PC-3 (cell line): Measurements from ENCODE around the gene MYH15. TPM values are rescaled to one million over a fixed set of nuclear protein-coding genes. Genes with fewer than 3 reads are reported as not detected.

Source experiments
- ATAC-seq: fragments of 200-7000 bp; cut with Tn5 transposase; 2 replicates; pipeline ENCODE4 v1.9.1; 2020; ENCODE audit warnings: mild to moderate bottlenecking, moderate library complexity
- BruUV-seq: library from RNA; stranded (reverse); fragments of 400-500 nt; replicated peaks from 2 replicates; lab custom pipeline; 2021; lab: Mats Ljungman, UMichigan
- CTCF ChIA-PET: fragments of 300-600 bp; sonication (Branson Sonifier 250); formaldehyde crosslinking; loops from one replicate; lab custom pipeline; 2022; ENCODE audit warnings: antibody characterized with exemption; lab: Charles Lee
- POLR2A ChIA-PET: fragments of 300-600 bp; sonication (Branson Sonifier 250); formaldehyde crosslinking; loops from one replicate; lab custom pipeline; 2022; ENCODE audit warnings: antibody characterized with exemption; ENCODE audit not compliant: unreplicated experiment; lab: Charles Lee
- DNase-seq: peaks from one replicate; pipeline ENCODE4 v3.0.0-alpha.2; 2015
- H2AFZ ChIP-seq: fragments of 300-600 bp; sonication (generic); 2 replicates; pipeline ENCODE4 v1.6.0; 2016; ENCODE audit warnings: antibody characterized with exemption, low read length
- H3F3A ChIP-seq: fragments of 300-600 bp; sonication (generic); one replicate; pipeline ENCODE4 v1.6.0; 2017; ENCODE audit warnings: antibody characterized with exemption, low read length, control low read depth, mild to moderate bottlenecking; ENCODE audit not compliant: unreplicated experiment
- H3K27ac ChIP-seq: fragments of 300-600 bp; sonication (generic); 2 replicates; pipeline ENCODE4 v1.5.1; 2016; ENCODE audit warnings: mild to moderate bottlenecking, low read length
- H3K27me3 ChIP-seq: fragments of 300-600 bp; sonication (generic); 2 replicates; pipeline ENCODE4 v1.6.1; 2016; ENCODE audit warnings: low read length, mixed read lengths
- H3K36me3 ChIP-seq: fragments of 300-600 bp; sonication (generic); 2 replicates; pipeline ENCODE4 v1.6.1; 2016; ENCODE audit warnings: low read depth, mixed run types, low read length, mixed read lengths
- H3K4me1 ChIP-seq: fragments of 300-600 bp; sonication (generic); 2 replicates; pipeline ENCODE4 v1.5.1; 2016; ENCODE audit warnings: low read length; ENCODE audit not compliant: insufficient read depth
- H3K4me2 ChIP-seq: fragments of 300-600 bp; sonication (generic); 2 replicates; pipeline ENCODE4 v1.6.0; 2016; ENCODE audit warnings: low read length
- H3K4me3 ChIP-seq: fragments of 300-600 bp; sonication (generic); 2 replicates; pipeline ENCODE4 v1.5.1; 2016; ENCODE audit warnings: mild to moderate bottlenecking, low read length, mixed read lengths
- H3K79me2 ChIP-seq: fragments of 300-600 bp; sonication (generic); 2 replicates; pipeline ENCODE4 v1.6.1; 2017; ENCODE audit warnings: low read length, mixed read lengths
- H3K9ac ChIP-seq: fragments of 300-600 bp; sonication (generic); 2 replicates; pipeline ENCODE4 v1.6.0; 2016; ENCODE audit warnings: mild to moderate bottlenecking, low read length
- H3K9me2 ChIP-seq: fragments of 300-600 bp; sonication (generic); replicated peaks from 2 replicates; pipeline ENCODE4 v1.6.1; 2016; ENCODE audit warnings: mixed run types, low read length, mixed read lengths
- H3K9me3 ChIP-seq: fragments of 300-600 bp; sonication (generic); 2 replicates; pipeline ENCODE4 v1.6.1; 2016; ENCODE audit warnings: low read length, mixed read lengths
- H4K20me1 ChIP-seq: fragments of 300-600 bp; sonication (generic); 2 replicates; pipeline ENCODE4 v1.6.1; 2016; ENCODE audit warnings: low read length, mixed read lengths
- CTCF ChIP-seq: fragments of 300-600 bp; sonication (generic); conservative IDR thresholded peaks from 2 replicates; pipeline ENCODE4 v1.5.1; 2017; ENCODE audit warnings: antibody characterized with exemption, low read depth, mild to moderate bottlenecking, low read length
- EZH2 ChIP-seq: fragments of 300-600 bp; sonication (generic); IDR thresholded peaks from one replicate; pipeline ENCODE4 v1.6.1; 2017; ENCODE audit warnings: antibody characterized with exemption, mild to moderate bottlenecking, low read length; ENCODE audit not compliant: unreplicated experiment
- EZH2phosphoT487 ChIP-seq: fragments of 300-600 bp; sonication (generic); IDR thresholded peaks from 2 replicates; pipeline ENCODE4 v1.6.1; 2018; ENCODE audit warnings: mild to moderate bottlenecking, antibody characterized with exemption, low read length, borderline replicate concordance
- intact Hi-C: fragments of 100-400 bp; cut with micrococcal nuclease; formaldehyde crosslinking; loops from 2 replicates; pipeline ENCODE4 v1.9.0; 2023
- total RNA-seq: library from RNA; depleted of rRNA; stranded (reverse); fragments of >200 nt; gene quantifications from 2 replicates; pipeline ENCODE4 v1.2.3, GENCODE V29; 2014

Gene MYH15
- total RNA-seq, 1 experiment from 2014 or later = 2.4 TPM

GRCh38 chr3:108473711-108474110, 36.7 kb downstream of the MYH15 start:
- no peaks in the 10 kb centered on the region for H3K27me3 ChIP-seq
- TF ChIP-seq EZH2 (no peak), EZH2phosphoT487 (no peak), CTCF (no peak)
- H3K4me2 ChIP-seq = 0 out of 2 replicates have a peak overlapping the region, but pooled peaks have one; percentile 9
- no peaks in the 10 kb centered on the region for H3K79me2 ChIP-seq
- H3K36me3 ChIP-seq = no peaks in the 10 kb centered on the region
- no peak overlapping the region for H3K4me3 ChIP-seq
- no peaks in the 10 kb centered on the region for H3K9me2 ChIP-seq
- H3K4me1 ChIP-seq = peaks cover 45% of the 10 kb centered on the region
- H2AFZ ChIP-seq = no peak overlapping the region
- peak; percentile 49 for DNase-seq
- no peak overlapping the region for H3K27ac ChIP-seq
- peaks cover 7% of the 10 kb centered on the region for H3F3A ChIP-seq
- intact Hi-C loops = loop anchor here (2.0 to 10.0 kb wide), 5 partner anchors 81 to 799 kb away; partner anchors contain the start of gene IFT57
- BruUV-seq = no TSS peak
- no peak overlapping the region for H3K9ac ChIP-seq
- CTCF ChIA-PET = interaction anchor here (1.4 kb wide), 1 partner anchor 36 kb away, joined by 3 read pairs; no protein-coding TSS in a partner anchor
- POLR2A ChIA-PET = no interaction called here
- no peak for ATAC-seq
- no peaks in the 10 kb centered on the region for H3K9me3 ChIP-seq
- no peaks in the 10 kb centered on the region for H4K20me1 ChIP-seq

- ChIA-PET CTCF (interaction anchor here (1.6 kb wide), 1 partner anchor 35 kb away, joined by 3 read pairs; no protein-coding TSS in a partner anchor), POLR2A (interaction anchor here (0.6 to 0.7 kb wide), 2 partner anchors 485 to 1236 kb away, joined by 3 to 4 read pairs; no protein-coding TSS in a partner anchor)
- Histone ChIP-seq H3K79me2 (no peaks in the 10 kb centered on the region), H3K27ac (peak overlapping the region; percentile 95), H3K4me2 (peak overlapping the region; percentile 76), H2AFZ (peak overlapping the region; percentile 30; the same call in 1 of the 2 replicates), H4K20me1 (no peaks in the 10 kb centered on the region), H3K27me3 (no peaks in the 10 kb centered on the region), H3K36me3 (no peaks in the 10 kb centered on the region), H3K4me1 (peaks cover 41% of the 10 kb centered on the region), H3K9me3 (no peaks in the 10 kb centered on the region), H3K9me2 (no peaks in the 10 kb centered on the region), H3F3A (peaks cover 7% of the 10 kb centered on the region), H3K4me3 (peak overlapping the region; percentile 35; the same call in 1 of the 2 replicates), H3K9ac (peak overlapping the region; percentile 68)
- TF ChIP-seq CTCF (no peak), EZH2 (no peak), EZH2phosphoT487 (no peak)
- BruUV-seq = no TSS peak
- ATAC-seq = peak; percentile 87
- intact Hi-C loops = loop anchor here (1.0 to 10.0 kb wide), 7 partner anchors 80 to 797 kb away; partner anchors contain the start of gene IFT57
- peak; percentile 95 for DNase-seq
Observed at GRCh38 chr3:108472001-108472591, 38.3 kb downstream of the MYH15 start.

GRCh38 chr3:108471426-108471825, 39.0 kb downstream of the MYH15 start:
- H3K27ac ChIP-seq = peak overlapping the region; percentile 95
- no peaks in the 10 kb centered on the region for H3K79me2 ChIP-seq
- peaks cover 40% of the 10 kb centered on the region for H3K4me1 ChIP-seq
- H4K20me1 ChIP-seq = no peaks in the 10 kb centered on the region
- POLR2A ChIA-PET = interaction anchor here (0.6 to 0.7 kb wide), 2 partner anchors 338 to 485 kb away, joined by 4 to 10 read pairs; no protein-coding TSS in a partner anchor
- peak; percentile 52 for DNase-seq
- no peaks in the 10 kb centered on the region for H3K9me2 ChIP-seq
- H2AFZ ChIP-seq = no peak overlapping the region
- BruUV-seq = no TSS peak
- peak; percentile 9 for ATAC-seq
- peaks cover 7% of the 10 kb centered on the region for H3F3A ChIP-seq
- no peaks in the 10 kb centered on the region for H3K9me3 ChIP-seq
- intact Hi-C loops = loop anchor here (5.0 to 10.0 kb wide), 4 partner anchors 79 to 797 kb away; no protein-coding TSS in a partner anchor
- H3K27me3 ChIP-seq = no peaks in the 10 kb centered on the region
- TF ChIP-seq EZH2phosphoT487 (no peak), CTCF (no peak), EZH2 (no peak)
- peak overlapping the region; percentile 23 for H3K4me3 ChIP-seq
- CTCF ChIA-PET = interaction anchor here (1.6 kb wide), 1 partner anchor 34 kb away, joined by 3 read pairs; no protein-coding TSS in a partner anchor
- H3K4me2 ChIP-seq = peak overlapping the region; percentile 76
- peak overlapping the region; percentile 65 for H3K9ac ChIP-seq
- no peaks in the 10 kb centered on the region for H3K36me3 ChIP-seq
